IPS-18c (cell line): ENCODE data around the gene VSX1.

ENCODE experiments used
- H3K4me3 ChIP-seq: 2 replicates; pipeline ENCODE4 v1.7.0; 2013; ENCODE audit warnings: low read depth, mild to moderate bottlenecking, low read length, moderate library complexity; ENCODE audit not compliant: insufficient read depth
- H3K9me3 ChIP-seq: one replicate; pipeline ENCODE4 v1.6.1; 2013; ENCODE audit warnings: mild to moderate bottlenecking, low read length, moderate library complexity; ENCODE audit not compliant: control insufficient read depth, insufficient read depth

VSX1 gene

GRCh38 chr20:25090492-25091429 lies 8.8 kb upstream of the VSX1 start:
- Histone ChIP-seq H3K4me3 (no peak overlapping the region), H3K9me3 (no peaks in the 10 kb centered on the region)

DNA sequence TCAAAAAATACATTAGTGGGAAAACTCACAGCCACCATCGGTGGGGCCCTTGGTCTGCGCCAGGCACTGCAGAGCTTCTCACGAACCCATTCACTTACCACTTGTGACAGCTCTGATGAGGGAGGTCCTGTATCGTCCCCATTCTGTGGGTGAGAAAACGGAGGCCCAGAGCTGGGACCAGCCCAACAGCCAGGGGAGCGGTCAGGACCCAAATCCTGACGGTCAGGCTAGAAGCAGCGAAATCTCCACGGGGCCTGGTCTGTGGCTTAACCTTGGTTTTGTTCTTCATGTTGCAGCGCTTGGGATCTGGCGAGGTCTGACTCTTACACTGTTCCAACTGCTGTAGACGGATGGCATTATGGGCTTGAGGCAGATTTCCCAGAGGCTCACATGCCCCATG lies 7.7 kb upstream of the VSX1 start:
- no peak overlapping the region for H3K4me3 ChIP-seq
- no peaks in the 10 kb centered on the region for H3K9me3 ChIP-seq

DNA sequence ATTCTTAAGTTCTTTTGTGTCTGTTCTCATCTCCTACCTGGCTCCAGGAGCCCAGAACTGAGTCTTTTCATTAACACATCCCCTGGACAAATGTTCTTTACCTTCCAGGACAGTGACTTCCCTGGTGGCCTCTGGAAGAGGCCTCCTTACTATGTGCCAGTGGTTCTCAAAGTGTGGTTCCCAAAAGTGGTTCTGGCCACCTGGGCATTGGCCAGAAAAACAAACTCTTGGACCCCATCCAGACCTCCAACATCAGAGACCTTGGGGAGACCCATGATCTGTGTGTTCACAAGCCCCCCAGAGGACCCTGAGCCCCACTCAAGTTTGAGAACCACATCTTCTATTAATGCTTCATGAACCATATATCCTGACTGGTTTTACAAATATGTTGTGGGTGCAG lies 7.2 kb upstream of the VSX1 start:
- Histone ChIP-seq H3K4me3 (no peak overlapping the region), H3K9me3 (no peaks in the 10 kb centered on the region)

DNA sequence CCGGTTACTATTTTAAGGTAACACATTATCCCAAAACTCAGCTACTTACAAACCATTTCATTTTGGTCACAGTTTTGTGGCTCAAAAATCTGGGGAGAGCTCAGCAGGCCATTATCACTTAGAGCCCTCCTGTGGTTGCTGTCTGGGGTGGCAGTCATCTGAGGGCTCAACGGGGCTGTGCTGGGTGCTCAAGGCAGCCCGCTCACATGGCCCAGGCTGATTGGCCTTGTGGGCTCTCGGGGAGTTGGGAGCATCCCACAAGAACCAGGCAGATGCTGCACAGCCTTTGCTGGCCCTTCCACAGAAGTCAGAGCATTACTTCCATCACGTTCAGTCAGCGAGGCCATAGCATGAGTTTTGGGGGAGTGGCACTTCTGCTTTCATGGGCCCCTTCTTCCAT lies 6.3 kb upstream of the VSX1 start:
- Histone ChIP-seq H3K9me3 (peaks cover 2% of the 10 kb centered on the region), H3K4me3 (no peak overlapping the region)

- H3K4me3 ChIP-seq = no peak overlapping the region
- peaks cover 2% of the 10 kb centered on the region for H3K9me3 ChIP-seq
Observed at GRCh38 chr20:25087186-25087929, 5.4 kb upstream of the VSX1 start.

- Histone ChIP-seq H3K4me3 (no peak overlapping the region), H3K9me3 (peaks cover 2% of the 10 kb centered on the region)
Observed at GRCh38 chr20:25085756-25086495, 4.0 kb upstream of the VSX1 start.

DNA sequence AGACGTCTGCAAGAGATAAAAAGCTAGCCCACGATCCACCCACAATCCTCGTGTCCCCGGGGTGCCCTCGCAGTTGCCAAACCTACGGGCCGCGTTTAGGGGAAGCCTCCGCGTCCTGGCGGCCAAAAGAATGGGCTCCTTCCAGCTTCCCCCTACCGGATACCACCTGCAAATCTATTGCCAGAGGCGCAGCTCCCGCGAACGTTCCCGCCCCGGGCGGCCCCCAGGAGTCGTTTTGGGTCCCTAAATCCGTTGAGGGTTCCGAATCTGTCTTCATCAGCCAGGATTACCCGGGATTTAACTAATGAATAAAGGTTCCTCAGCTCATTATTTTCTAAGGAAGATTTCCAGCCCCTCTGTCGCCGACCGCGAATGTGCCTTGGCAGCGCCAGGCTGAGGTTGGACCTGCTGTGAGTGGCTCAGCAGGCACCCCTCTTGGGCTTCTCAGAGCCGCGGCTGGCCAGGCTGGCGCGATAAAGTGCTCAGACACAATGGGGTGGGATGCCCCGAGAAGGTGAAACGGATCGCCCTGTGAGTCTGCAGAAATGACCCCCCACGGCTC lies 2.8 kb upstream of the VSX1 start:
- peaks cover 2% of the 10 kb centered on the region for H3K9me3 ChIP-seq
- H3K4me3 ChIP-seq = peak overlapping the region; percentile 24; the same call in 1 of the 2 replicates

- H3K4me3 ChIP-seq = peak overlapping the region; percentile 41; the same call in 1 of the 2 replicates
- peaks cover 2% of the 10 kb centered on the region for H3K9me3 ChIP-seq
Observed at GRCh38 chr20:25083773-25084625, 2.1 kb upstream of the VSX1 start.

DNA sequence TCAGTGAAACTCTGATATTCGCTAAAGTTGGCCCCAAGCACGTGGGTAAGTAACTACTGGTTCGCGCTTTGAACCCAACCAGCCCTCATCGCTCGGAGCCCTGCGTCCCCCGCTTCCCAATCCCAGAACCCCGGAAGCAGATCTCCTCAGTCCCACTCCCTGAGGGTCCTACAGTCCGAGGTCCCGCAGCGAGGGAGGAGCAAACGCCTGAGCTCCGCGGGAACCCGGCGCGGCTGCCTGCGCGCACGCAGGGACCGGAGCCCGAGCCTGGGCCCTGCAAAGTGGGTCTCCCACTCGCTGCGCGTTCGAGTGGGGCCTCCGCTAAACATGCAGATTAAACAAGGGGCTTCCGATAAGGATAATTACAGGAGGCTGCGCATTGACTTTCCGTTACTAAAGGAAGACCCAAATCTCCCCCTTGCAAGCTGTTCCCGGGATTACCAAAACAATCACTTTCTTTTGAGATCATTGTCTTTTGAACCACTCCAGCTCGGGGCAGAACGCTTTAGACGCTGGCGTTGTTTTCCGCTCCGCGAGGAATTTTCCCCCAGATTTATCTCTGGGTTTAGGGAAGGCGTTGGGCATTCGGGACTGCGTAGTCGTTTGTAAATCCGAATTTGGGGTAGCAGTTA lies 1.3 kb upstream of the VSX1 start:
- Histone ChIP-seq H3K9me3 (peaks cover 2% of the 10 kb centered on the region), H3K4me3 (peak overlapping the region; percentile 41)

DNA sequence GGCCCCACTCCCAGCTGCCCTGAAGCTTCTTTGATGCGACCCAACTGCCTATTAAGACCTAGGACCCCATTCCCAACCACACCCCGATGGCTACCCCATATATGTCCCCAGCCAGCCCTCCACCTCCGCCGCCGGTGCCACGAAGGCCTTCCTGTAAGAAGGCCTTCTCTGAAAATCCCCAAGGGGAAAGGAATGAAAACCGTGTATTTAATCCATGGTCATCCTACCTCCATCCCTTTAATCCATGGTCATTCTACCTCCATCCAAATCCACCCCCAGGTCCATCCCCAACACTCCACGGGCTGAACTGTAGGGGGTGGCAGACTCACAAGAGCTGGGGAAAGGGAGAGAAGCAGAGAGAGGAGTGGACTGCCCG lies 545 bp upstream of the VSX1 start:
- Histone ChIP-seq H3K9me3 (peaks cover 2% of the 10 kb centered on the region), H3K4me3 (no peak overlapping the region)

DNA sequence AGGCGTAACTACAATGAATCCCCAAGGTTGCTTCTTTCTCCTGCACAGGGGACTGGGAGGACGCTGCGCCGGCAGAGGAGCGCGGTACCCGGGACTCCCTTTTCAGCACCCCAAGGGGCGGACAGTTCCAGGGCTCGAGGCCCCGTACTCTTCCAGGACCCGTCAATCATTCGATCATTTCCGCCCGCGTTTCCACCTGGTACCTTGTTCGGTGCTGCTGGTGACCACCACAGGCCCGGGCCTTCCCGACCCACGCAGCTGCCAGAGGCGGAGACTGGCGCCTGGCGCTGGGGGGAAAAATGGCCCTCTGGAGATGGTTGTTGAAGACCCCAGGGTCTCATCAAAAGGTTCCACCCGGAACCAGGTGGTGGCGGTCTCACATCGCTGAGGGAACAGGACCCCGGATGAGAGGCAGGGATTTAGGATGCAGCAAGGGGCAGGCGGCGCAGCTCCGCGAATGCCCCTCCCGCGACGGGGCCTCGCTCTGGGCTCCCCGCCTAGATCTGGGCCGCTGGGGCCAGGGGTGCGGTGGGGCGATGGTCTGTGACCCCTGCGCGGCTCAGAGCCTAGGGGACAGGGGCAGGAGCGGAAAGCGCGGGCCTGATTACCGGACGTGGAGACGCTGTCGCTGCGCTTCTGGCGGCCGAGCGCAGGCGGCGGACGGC lies 744 bp downstream of the VSX1 start:
- Histone ChIP-seq H3K4me3 (peak overlapping the region; percentile 36), H3K9me3 (peaks cover 2% of the 10 kb centered on the region)

- H3K9me3 ChIP-seq = peaks cover 2% of the 10 kb centered on the region
Observed at GRCh38 chr20:25079171-25079570, 2.8 kb downstream of the VSX1 start.

GRCh38 chr20:25078662-25079061 lies 3.3 kb downstream of the VSX1 start:
- peaks cover under 1% of the 10 kb centered on the region for H3K9me3 ChIP-seq

More at GRCh38 chr20:25079171-25079570, 2.8 kb downstream of the VSX1 start:
- no peak overlapping the region for H3K4me3 ChIP-seq

GRCh38 chr20:25077610-25078169 lies 4.3 kb downstream of the VSX1 start:
- no peaks in the 10 kb centered on the region for H3K9me3 ChIP-seq
- peak overlapping the region; percentile 30; the same call in 1 of the 2 replicates for H3K4me3 ChIP-seq

More at GRCh38 chr20:25078662-25079061, 3.3 kb downstream of the VSX1 start:
- H3K4me3 ChIP-seq = no peak overlapping the region
